SK-N-MC (cell line): ENCODE data around the gene GLI1.
"Not testable (repeated sequence)": the region's sequence is repeated elsewhere in the genome, so short reads cannot be mapped to it uniquely, and the experiment has no call there.

Experiments used
- DNase-seq: peaks from one replicate; pipeline ENCODE4 v3.0.0-alpha.2; 2011; ENCODE audit warnings: low read depth, low spot score
- H3K27ac ChIP-seq: fragments of 200-600 bp; sonication (generic); 2 replicates; pipeline ENCODE4 v1.5.1; 2016; ENCODE audit warnings: mixed run types
- H3K36me3 ChIP-seq: fragments of 200-600 bp; sonication (generic); 2 replicates; pipeline ENCODE4 v1.6.1; 2017; ENCODE audit warnings: antibody characterized with exemption, low read length, mixed read lengths; ENCODE audit not compliant: insufficient read depth
- H3K4me3 ChIP-seq: fragments of 200-600 bp; sonication (generic); 2 replicates; pipeline ENCODE4 v1.5.1; 2016
- H3K9ac ChIP-seq: fragments of 200-600 bp; sonication (generic); 2 replicates; pipeline ENCODE4 v1.8.0; 2017; ENCODE audit warnings: mixed run types, mixed read lengths; ENCODE audit not compliant: insufficient read length
- H3K9me3 ChIP-seq: fragments of 200-600 bp; sonication (generic); 2 replicates; pipeline ENCODE4 v1.6.1; 2017; ENCODE audit warnings: low read depth, mild to moderate bottlenecking, antibody characterized with exemption, low read length, moderate library complexity, mixed read lengths
- EZH2 ChIP-seq: fragments of 200-600 bp; sonication (generic); IDR thresholded peaks from one replicate; pipeline ENCODE4 v1.6.1; 2017; ENCODE audit warnings: antibody characterized with exemption
- FOXP2 ChIP-seq: optimal IDR thresholded peaks from 2 replicates; pipeline ENCODE3; 2011; ENCODE audit warnings: mild to moderate bottlenecking, moderate library complexity; ENCODE audit not compliant: insufficient read depth; ENCODE audit errors: extremely low read length, control extremely low read depth
- POLR2AphosphoS5 ChIP-seq: IDR thresholded peaks from 2 replicates; pipeline ENCODE4 v1.6.1; 2012; ENCODE audit warnings: mild to moderate bottlenecking, low read depth, low read length, borderline replicate concordance

The GLI1 gene

DNA sequence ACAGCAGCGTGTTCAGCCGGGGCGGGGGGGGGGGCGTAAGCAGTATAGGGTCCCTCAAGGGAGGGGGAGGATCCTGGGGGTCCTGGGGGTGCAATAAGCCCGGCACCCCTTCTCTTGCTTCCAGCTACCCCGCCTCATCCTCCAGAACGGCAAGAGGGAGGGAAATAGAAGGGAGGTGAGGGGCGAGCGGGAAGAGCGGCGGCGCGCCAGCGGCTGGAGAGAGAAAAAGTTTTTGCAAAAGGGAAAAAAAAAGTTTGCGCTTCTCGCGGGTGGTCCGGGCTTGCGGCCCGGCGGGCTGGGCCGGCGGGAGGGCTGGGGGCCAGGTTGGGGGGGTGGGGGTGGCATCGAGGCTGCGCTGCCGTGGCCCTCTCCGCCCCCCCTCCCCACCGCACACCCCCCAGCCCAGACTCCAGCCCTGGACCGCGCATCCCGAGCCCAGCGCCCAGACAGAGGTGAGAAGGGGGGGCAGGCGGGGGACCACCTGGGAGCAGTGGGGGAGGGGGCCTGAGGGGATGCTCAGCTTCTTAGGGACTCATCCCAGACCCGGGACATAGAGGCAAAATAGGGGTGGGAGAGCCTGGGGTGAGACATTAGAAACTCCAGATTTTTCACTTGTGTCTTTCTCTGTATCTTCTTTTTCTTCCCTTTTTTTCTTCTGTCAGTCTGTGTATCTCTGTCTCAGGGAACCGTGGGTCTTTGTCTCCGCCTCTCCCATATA, at the start of gene GLI1:
GLI1 (plus strand) TSS at position 36 of the 718 bp plus-strand sequence. CDS start 3,907 bp downstream, outside the sequence.
- no peak for DNase-seq
- no peaks in the 10 kb centered on the region for H3K9me3 ChIP-seq
- peak within 1 kb of the TSS; percentile 61 for H3K27ac ChIP-seq
- peak within 1 kb of the TSS; percentile 58 for H3K9ac ChIP-seq
- TF ChIP-seq POLR2AphosphoS5 = no peak
- H3K4me3 ChIP-seq = peak within 1 kb of the TSS; percentile 88
- H3K36me3 ChIP-seq = no peaks in the 10 kb centered on the region

DNA sequence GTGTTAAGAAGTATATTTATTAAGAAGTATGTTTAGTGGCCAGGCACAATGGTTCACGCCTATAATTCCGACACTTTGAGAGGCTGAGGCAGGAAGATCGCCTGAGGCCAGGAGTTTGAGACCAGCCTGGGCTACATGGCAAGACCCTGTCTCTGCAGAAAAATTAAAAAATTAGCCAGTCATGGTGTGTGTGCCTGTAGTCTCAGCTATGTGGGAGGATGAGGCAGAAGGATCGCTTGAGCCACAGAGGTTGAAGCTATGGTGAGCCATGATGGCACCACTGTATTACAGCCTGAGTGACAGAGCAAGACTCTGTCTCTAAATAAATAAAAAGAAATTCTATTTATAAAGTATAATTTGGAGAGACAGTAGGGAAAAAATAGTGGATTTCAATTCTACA, 49.1 kb upstream of the GLI1 start:
- DNase-seq = no peak

GRCh38 chr12:57414160-57414559, 45.4 kb upstream of the GLI1 start:
- not testable (repeated sequence) for H3K9me3 ChIP-seq, H3K4me3 ChIP-seq, DNase-seq, H3K36me3 ChIP-seq, H3K27ac ChIP-seq, H3K9ac ChIP-seq

More for the DNA sequence above, 49.1 kb upstream of the GLI1 start:
- Histone ChIP-seq H3K9ac (no peak overlapping the region), H3K27ac (no peak overlapping the region), H3K9me3 (no peaks in the 10 kb centered on the region), H3K36me3 (no peaks in the 10 kb centered on the region), H3K4me3 (no peak overlapping the region)
- no peak for TF ChIP-seq EZH2
- no peak for TF ChIP-seq POLR2AphosphoS5
- no peak for TF ChIP-seq FOXP2

GRCh38 chr12:57415088-57415487, 44.5 kb upstream of the GLI1 start:
- Histone ChIP-seq H3K4me3 (no peak overlapping the region), H3K27ac (no peak overlapping the region), H3K36me3 (no peaks in the 10 kb centered on the region), H3K9me3 (no peaks in the 10 kb centered on the region), H3K9ac (no peak overlapping the region)
- no peak for DNase-seq
- TF ChIP-seq POLR2AphosphoS5 (no peak), FOXP2 (no peak), EZH2 (no peak)

- Histone ChIP-seq H3K36me3 (no peaks in the 10 kb centered on the region; the same call in 1 of the 2 replicates), H3K9ac (no peak overlapping the region), H3K27ac (no peak overlapping the region), H3K4me3 (no peak overlapping the region), H3K9me3 (no peaks in the 10 kb centered on the region)
- DNase-seq = no peak
- TF ChIP-seq EZH2 (no peak), POLR2AphosphoS5 (no peak), FOXP2 (no peak)
Measured at GRCh38 chr12:57416039-57416996, 43.3 kb upstream of the GLI1 start.

GRCh38 chr12:57418255-57418654, 41.3 kb upstream of the GLI1 start:
- H3K27ac ChIP-seq = peak overlapping the region; percentile 35
- TF ChIP-seq EZH2 = no peak
- TF ChIP-seq POLR2AphosphoS5 = no peak
- no peak for TF ChIP-seq FOXP2
- peaks cover 10% of the 10 kb centered on the region for H3K36me3 ChIP-seq
- no peak for DNase-seq
- H3K9ac ChIP-seq = no peak overlapping the region
- no peaks in the 10 kb centered on the region for H3K9me3 ChIP-seq
- H3K4me3 ChIP-seq = no peak overlapping the region

DNA sequence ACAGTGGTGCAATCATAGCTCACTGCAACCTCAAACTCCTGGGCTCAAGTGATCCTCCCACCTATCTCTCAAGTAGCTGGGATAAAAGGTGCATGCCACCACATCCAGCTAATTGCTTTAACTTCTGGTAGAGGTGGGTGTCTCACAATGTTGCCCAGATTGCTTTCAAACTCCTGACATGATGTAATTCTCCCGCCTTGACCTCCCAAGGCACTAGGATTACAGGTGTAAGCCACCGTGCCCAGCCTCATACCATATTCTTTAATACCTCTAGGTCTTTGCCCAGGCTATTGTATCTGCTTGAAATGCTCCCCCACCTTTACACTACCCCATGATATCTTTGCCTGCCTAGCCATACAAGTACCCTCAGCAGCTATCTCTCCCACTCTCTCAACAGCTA, 40.1 kb upstream of the GLI1 start:
- TF ChIP-seq POLR2AphosphoS5 (no peak), FOXP2 (no peak), EZH2 (no peak)
- H3K36me3 ChIP-seq = peaks cover 14% of the 10 kb centered on the region

DNA sequence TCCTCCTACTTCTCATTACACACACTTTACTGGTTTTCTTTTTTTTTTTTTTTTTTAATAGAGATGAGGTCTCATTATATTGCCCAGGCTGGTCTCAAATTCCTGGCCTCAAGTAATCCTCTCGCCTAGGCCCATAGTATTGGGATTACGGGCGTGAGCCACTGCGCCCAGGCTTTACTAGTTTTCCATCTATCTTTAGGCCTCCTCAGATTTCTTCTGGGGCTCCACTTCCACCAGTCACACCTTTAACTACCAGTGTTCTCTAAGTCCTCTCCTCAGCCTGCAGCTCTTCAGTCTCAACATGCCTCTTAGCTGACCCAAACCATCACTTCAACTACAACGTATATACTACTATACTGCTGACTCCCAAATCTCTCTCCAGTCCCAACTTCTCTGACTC, 39.1 kb upstream of the GLI1 start:
- TF ChIP-seq POLR2AphosphoS5 = no peak
- TF ChIP-seq EZH2 = no peak
- no peak for TF ChIP-seq FOXP2
- no peak overlapping the region for H3K4me3 ChIP-seq
- H3K36me3 ChIP-seq = peaks cover 16% of the 10 kb centered on the region
- DNase-seq = no peak
- H3K9ac ChIP-seq = no peak overlapping the region
- no peak overlapping the region for H3K27ac ChIP-seq
- H3K9me3 ChIP-seq = no peaks in the 10 kb centered on the region

More for the DNA sequence above, 40.1 kb upstream of the GLI1 start:
- Histone ChIP-seq H3K9ac (no peak overlapping the region), H3K4me3 (no peak overlapping the region), H3K27ac (no peak overlapping the region), H3K9me3 (no peaks in the 10 kb centered on the region)
- no peak for DNase-seq

DNA sequence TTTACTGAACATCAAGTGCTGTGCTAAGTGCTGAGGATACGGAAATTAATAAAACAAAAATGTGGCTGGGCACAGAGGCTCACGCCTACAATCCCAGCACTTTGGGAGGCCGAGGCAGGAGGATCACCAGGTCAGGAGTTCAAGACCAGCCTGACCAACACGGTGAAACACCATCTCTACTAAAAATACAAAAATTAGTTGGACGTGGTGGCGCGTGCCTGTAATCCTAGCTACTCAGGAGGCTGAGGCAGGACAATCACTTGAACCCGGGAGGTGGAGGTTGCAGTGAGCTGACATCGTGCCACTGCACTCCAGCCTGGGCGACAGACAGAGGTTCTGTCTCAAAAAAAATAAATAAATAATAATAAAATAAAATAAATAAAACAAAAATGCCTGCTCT, 32.6 kb upstream of the GLI1 start:
- peaks cover 13% of the 10 kb centered on the region for H3K36me3 ChIP-seq
- H3K4me3 ChIP-seq, H3K9me3 ChIP-seq, DNase-seq, H3K9ac ChIP-seq, H3K27ac ChIP-seq: not testable (repeated sequence)
